ENCODE results near the gene OPN3.

DNA sequence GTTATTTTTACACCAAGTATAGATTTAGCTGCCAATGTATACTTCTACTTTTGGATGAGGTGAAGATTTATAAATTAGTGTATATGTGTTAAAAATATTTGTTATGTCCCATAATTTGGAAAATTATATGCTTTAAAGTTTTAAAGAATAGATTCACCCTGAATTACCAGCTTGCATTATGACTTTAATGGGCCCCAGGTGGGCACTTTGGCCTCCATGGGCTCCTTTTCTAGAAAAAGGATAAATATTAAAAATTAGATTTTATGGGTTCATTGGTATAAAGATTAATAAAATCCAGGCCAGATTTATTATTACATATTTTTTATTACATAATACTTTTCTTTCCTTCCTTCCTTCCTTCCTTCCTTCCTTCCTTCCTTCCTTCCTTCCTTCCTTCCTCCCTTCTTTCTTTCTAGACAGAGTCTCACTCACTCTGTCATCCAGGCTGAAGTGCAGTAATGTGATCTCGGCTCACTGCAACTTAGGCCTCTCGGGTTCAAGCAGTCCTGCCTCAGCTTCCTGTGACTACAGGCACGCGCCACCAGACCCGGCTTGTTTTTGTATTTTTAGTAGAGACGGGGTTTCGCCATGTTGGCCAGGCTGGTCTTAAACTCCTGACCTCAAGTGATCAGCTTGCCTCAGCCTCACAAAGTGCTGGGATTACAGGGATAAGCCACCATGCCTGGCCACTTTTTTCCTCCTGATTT, 86.1 kb downstream of the OPN3 start:
- peak; percentile 18; the same call in 1 of the 2 replicates for TF ChIP-seq POLR2AphosphoS5 (IDR thresholded peaks at IDR 0.05; ENCODE audit: borderline replicate concordance, low read depth, low read length)
- TF ChIP-seq EZH2 (IDR thresholded peaks at IDR 0.05): no peak
